NT2/D1 (cell line): ENCODE data around the gene CLDN1.

Experiments
- SUZ12 ChIP-seq: IDR thresholded peaks from 2 replicates; pipeline ENCODE4 v1.6.1; 2011; ENCODE audit not compliant: insufficient read length, insufficient read depth; ENCODE audit errors: extremely low read depth
- YY1 ChIP-seq: IDR thresholded peaks from 2 replicates; pipeline ENCODE4 v1.6.1; 2011; ENCODE audit not compliant: insufficient read length, insufficient read depth

DNA sequence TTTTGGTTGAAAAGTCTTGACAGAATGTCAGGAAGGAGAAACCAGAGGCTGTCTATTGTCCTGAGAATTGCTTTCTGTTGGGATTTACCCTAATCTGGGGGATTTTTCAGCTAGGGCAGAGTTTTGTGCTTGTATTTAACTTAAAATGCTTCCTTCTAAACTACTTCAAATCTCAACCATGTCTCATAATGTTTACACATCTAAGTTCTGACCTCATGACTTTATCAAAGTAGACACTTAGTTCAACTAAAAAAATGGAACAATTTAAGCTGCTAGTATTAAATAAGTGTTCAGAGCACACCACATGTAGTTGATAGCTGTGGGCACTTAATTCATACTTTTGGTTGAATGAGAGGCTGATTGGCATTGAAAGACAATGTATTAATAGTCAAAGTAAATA, 28.2 kb downstream of the CLDN1 start:
- TF ChIP-seq SUZ12 (no peak), YY1 (no peak)
